ENCODE results near the gene COL27A1.

The COL27A1 gene

DNA sequence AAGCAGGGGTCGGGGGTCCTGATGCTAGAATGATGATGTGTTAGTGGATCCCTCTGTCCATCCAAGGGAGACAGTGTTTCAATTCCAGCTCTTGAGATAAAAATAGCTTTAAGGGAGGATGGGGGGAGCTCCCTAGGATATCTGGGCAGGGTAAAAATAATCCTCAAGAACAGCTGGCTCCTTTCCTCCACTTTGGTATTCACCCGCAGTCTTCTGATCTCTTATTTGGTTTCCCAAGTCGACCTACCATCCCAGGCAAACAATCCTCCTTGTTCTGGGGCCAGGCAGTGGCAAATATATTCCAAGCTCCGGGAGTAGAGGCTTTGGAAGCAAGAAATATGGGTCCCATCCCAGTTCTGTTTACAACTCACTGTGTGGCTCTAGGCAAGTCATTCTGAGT lies 14.5 kb upstream of the COL27A1 start:
- ATAC-seq, result no peak
- TF ChIP-seq, protein P1, sequence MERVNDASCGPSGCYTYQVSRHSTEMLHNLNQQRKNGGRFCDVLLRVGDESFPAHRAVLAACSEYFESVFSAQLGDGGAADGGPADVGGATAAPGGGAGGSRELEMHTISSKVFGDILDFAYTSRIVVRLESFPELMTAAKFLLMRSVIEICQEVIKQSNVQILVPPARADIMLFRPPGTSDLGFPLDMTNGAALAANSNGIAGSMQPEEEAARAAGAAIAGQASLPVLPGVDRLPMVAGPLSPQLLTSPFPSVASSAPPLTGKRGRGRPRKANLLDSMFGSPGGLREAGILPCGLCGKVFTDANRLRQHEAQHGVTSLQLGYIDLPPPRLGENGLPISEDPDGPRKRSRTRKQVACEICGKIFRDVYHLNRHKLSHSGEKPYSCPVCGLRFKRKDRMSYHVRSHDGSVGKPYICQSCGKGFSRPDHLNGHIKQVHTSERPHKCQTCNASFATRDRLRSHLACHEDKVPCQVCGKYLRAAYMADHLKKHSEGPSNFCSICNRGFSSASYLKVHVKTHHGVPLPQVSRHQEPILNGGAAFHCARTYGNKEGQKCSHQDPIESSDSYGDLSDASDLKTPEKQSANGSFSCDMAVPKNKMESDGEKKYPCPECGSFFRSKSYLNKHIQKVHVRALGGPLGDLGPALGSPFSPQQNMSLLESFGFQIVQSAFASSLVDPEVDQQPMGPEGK (CRISPR knock-in tag; IDR thresholded peaks at IDR 0.05; ENCODE audit: borderline replicate concordance), result no peak
- TF ChIP-seq TCF4 (CRISPR knock-in tag; IDR thresholded peaks at IDR 0.05; ENCODE audit: borderline replicate concordance) (no peak), ZFP3 (CRISPR knock-in tag; IDR thresholded peaks at IDR 0.05) (no peak), ZNF565 (CRISPR knock-in tag; conservative IDR thresholded peaks at IDR 0.05; ENCODE audit: low read depth) (no peak)
- TF ChIP-seq, protein P2, sequence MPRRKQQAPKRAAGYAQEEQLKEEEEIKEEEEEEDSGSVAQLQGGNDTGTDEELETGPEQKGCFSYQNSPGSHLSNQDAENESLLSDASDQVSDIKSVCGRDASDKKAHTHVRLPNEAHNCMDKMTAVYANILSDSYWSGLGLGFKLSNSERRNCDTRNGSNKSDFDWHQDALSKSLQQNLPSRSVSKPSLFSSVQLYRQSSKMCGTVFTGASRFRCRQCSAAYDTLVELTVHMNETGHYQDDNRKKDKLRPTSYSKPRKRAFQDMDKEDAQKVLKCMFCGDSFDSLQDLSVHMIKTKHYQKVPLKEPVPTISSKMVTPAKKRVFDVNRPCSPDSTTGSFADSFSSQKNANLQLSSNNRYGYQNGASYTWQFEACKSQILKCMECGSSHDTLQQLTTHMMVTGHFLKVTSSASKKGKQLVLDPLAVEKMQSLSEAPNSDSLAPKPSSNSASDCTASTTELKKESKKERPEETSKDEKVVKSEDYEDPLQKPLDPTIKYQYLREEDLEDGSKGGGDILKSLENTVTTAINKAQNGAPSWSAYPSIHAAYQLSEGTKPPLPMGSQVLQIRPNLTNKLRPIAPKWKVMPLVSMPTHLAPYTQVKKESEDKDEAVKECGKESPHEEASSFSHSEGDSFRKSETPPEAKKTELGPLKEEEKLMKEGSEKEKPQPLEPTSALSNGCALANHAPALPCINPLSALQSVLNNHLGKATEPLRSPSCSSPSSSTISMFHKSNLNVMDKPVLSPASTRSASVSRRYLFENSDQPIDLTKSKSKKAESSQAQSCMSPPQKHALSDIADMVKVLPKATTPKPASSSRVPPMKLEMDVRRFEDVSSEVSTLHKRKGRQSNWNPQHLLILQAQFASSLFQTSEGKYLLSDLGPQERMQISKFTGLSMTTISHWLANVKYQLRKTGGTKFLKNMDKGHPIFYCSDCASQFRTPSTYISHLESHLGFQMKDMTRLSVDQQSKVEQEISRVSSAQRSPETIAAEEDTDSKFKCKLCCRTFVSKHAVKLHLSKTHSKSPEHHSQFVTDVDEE (CRISPR knock-in tag; IDR thresholded peaks at IDR 0.05), result no peak
- TF ChIP-seq, protein P3, sequence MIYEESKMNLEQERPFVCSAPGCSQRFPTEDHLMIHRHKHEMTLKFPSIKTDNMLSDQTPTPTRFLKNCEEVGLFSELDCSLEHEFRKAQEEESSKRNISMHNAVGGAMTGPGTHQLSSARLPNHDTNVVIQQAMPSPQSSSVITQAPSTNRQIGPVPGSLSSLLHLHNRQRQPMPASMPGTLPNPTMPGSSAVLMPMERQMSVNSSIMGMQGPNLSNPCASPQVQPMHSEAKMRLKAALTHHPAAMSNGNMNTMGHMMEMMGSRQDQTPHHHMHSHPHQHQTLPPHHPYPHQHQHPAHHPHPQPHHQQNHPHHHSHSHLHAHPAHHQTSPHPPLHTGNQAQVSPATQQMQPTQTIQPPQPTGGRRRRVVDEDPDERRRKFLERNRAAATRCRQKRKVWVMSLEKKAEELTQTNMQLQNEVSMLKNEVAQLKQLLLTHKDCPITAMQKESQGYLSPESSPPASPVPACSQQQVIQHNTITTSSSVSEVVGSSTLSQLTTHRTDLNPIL (CRISPR knock-in tag; IDR thresholded peaks at IDR 0.05; ENCODE audit: low read depth), result no peak

DNA sequence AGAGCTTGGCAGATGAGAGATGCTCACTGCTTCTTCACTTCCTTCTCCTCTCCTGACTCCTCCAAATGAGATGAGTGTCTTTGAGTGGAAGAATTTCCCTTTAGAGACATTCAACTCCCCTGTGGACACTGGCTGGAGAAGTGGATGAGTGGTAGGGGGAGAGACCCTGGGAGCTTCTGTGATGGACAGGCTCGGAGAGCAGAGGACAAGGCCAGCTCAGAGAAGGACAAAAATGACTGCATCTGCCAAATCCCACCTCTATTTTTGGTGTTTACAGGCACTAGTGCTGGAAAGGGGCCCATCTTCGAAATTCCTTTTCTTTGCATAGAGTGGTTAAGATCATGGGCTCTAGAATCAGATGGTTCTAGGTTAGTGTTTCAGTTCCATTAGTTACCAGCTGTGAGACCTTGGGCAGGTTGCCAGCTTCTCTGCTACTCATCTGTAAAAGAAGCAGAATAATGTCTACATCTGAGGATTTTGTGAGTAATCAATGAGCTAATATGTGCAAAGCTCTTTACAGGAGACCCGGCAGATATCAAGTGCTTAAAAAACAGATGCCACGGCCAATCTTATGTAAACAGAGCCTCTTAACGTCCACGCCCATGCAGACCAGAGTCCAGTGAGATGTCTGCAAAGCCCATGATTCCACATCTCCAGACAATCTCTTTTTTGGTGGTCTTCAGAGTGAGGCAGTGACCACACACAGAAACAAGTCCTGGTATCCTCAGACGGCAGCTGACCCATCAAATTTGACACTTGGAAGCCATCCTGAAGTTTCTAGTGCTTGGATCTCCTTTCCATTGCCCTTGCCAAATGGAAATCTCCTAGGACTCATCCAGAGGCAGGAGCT lies 13.6 kb upstream of the COL27A1 start:
- ATAC-seq, result no peak
- no peak for TF ChIP-seq CSDC2 (CRISPR knock-in tag; IDR thresholded peaks at IDR 0.05)
- TF ChIP-seq, protein P4, sequence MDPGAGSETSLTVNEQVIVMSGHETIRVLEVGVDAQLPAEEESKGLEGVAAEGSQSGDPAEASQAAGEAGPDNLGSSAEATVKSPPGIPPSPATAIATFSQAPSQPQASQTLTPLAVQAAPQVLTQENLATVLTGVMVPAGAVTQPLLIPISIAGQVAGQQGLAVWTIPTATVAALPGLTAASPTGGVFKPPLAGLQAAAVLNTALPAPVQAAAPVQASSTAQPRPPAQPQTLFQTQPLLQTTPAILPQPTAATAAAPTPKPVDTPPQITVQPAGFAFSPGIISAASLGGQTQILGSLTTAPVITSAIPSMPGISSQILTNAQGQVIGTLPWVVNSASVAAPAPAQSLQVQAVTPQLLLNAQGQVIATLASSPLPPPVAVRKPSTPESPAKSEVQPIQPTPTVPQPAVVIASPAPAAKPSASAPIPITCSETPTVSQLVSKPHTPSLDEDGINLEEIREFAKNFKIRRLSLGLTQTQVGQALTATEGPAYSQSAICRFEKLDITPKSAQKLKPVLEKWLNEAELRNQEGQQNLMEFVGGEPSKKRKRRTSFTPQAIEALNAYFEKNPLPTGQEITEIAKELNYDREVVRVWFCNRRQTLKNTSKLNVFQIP (CRISPR knock-in tag; IDR thresholded peaks at IDR 0.05; ENCODE audit: borderline replicate concordance, low read depth), result no peak
- TF ChIP-seq OSR1 (CRISPR knock-in tag; IDR thresholded peaks at IDR 0.05), result no peak
- TF ChIP-seq TCF4 (CRISPR knock-in tag; IDR thresholded peaks at IDR 0.05; ENCODE audit: borderline replicate concordance), result no peak
- TF ChIP-seq ZC3H10 (CRISPR knock-in tag; IDR thresholded peaks at IDR 0.05), result no peak
- no peak for TF ChIP-seq SNAI2 (CRISPR knock-in tag; IDR thresholded peaks at IDR 0.05)
- TF ChIP-seq ZNF565 (CRISPR knock-in tag; conservative IDR thresholded peaks at IDR 0.05; ENCODE audit: low read depth), result no peak
- TF ChIP-seq PPARA (CRISPR knock-in tag; IDR thresholded peaks at IDR 0.05; ENCODE audit: borderline replicate concordance), result no peak
- no peak for TF ChIP-seq ZNF8 (CRISPR knock-in tag; IDR thresholded peaks at IDR 0.05)
- TF ChIP-seq ZFP30 (CRISPR knock-in tag; IDR thresholded peaks at IDR 0.05), result no peak
- TF ChIP-seq BACH2 (CRISPR knock-in tag; IDR thresholded peaks at IDR 0.05; ENCODE audit: borderline replicate concordance), result no peak
- TF ChIP-seq ZNF70 (CRISPR knock-in tag; IDR thresholded peaks at IDR 0.05), result no peak
- TF ChIP-seq, protein P2 (CRISPR knock-in tag; IDR thresholded peaks at IDR 0.05), result no peak

DNA sequence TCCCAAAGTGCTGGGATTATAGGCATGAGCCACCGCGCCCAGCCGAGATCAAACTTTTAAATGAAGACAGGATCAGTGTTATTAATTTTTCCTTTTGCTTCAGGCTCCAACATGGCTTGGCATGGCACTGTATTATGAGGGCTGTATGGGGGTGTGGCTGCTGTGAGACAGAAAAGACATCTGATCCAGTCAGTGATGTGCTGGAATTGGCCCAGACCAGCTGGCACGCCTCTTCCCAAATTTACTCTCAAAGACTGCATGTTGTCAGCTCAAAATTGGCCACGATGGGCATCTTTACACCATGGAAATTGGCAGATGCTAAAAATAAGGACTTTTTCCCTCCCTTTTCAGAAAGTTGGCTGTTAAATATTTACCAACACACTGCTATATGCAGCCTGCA lies 12.1 kb upstream of the COL27A1 start:
- ATAC-seq, result no peak
- TF ChIP-seq CSDC2 (CRISPR knock-in tag; IDR thresholded peaks at IDR 0.05) (no peak), ESRRG (CRISPR knock-in tag; IDR thresholded peaks at IDR 0.05) (no peak), SNAI2 (CRISPR knock-in tag; IDR thresholded peaks at IDR 0.05) (no peak), ZC3H10 (CRISPR knock-in tag; IDR thresholded peaks at IDR 0.05) (no peak), ZNF8 (CRISPR knock-in tag; IDR thresholded peaks at IDR 0.05) (no peak), PPARA (CRISPR knock-in tag; IDR thresholded peaks at IDR 0.05; ENCODE audit: borderline replicate concordance) (no peak), OSR1 (CRISPR knock-in tag; IDR thresholded peaks at IDR 0.05) (no peak), TCF4 (CRISPR knock-in tag; IDR thresholded peaks at IDR 0.05; ENCODE audit: borderline replicate concordance) (no peak), BACH2 (CRISPR knock-in tag; IDR thresholded peaks at IDR 0.05; ENCODE audit: borderline replicate concordance) (no peak), ARNTL (CRISPR knock-in tag; IDR thresholded peaks at IDR 0.05; ENCODE audit: borderline replicate concordance, low read depth) (no peak), ZFP30 (CRISPR knock-in tag; IDR thresholded peaks at IDR 0.05) (no peak), ISL1 (CRISPR knock-in tag; IDR thresholded peaks at IDR 0.05) (no peak)
- TF ChIP-seq, protein P5, sequence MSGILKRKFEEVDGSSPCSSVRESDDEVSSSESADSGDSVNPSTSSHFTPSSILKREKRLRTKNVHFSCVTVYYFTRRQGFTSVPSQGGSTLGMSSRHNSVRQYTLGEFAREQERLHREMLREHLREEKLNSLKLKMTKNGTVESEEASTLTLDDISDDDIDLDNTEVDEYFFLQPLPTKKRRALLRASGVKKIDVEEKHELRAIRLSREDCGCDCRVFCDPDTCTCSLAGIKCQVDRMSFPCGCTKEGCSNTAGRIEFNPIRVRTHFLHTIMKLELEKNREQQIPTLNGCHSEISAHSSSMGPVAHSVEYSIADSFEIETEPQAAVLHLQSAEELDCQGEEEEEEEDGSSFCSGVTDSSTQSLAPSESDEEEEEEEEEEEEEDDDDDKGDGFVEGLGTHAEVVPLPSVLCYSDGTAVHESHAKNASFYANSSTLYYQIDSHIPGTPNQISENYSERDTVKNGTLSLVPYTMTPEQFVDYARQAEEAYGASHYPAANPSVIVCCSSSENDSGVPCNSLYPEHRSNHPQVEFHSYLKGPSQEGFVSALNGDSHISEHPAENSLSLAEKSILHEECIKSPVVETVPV (CRISPR knock-in tag; IDR thresholded peaks at IDR 0.05), result no peak
- TF ChIP-seq, protein P2 (CRISPR knock-in tag; IDR thresholded peaks at IDR 0.05), result no peak
